ENCODE measurements around the gene TCFL5.

TCFL5 gene

GRCh38 chr20:62861726-62862336, at the start of gene TCFL5:
Gene TCFL5, minus strand, starts transcription at chr20:62861822. Its CDS starts 152 bp downstream, at chr20:62861670.
- peak; percentile 95 for DNase-seq

- no peak for DNase-seq
Measured at GRCh38 chr20:62910777-62911497, 49.3 kb upstream of the TCFL5 start.

- DNase-seq, result no peak
Measured at GRCh38 chr20:62910217-62910766, 48.7 kb upstream of the TCFL5 start.

GRCh38 chr20:62908971-62909791, 47.6 kb upstream of the TCFL5 start:
- no peak for DNase-seq

- DNase-seq, result no peak
Measured at GRCh38 chr20:62907384-62908317, 46.0 kb upstream of the TCFL5 start.

- DNase-seq, result no peak
Measured at GRCh38 chr20:62906647-62907375, 45.2 kb upstream of the TCFL5 start.

GRCh38 chr20:62906209-62906608, 44.6 kb upstream of the TCFL5 start:
- DNase-seq, result no peak

- no peak for DNase-seq
Measured at GRCh38 chr20:62905536-62906117, 44.0 kb upstream of the TCFL5 start.

- DNase-seq, result no peak
Measured at GRCh38 chr20:62902926-62903615, 41.4 kb upstream of the TCFL5 start.

GRCh38 chr20:62901891-62902290, 40.3 kb upstream of the TCFL5 start:
- DNase-seq, result no peak

GRCh38 chr20:62900692-62901584, 39.3 kb upstream of the TCFL5 start:
- no peak for DNase-seq

- peak; percentile 69 for DNase-seq
Measured at GRCh38 chr20:62900052-62900691, 38.5 kb upstream of the TCFL5 start.

- no peak for DNase-seq
Measured at GRCh38 chr20:62899633-62900051, 38.0 kb upstream of the TCFL5 start.

- DNase-seq, result no peak
Measured at GRCh38 chr20:62898970-62899632, 37.5 kb upstream of the TCFL5 start.

- DNase-seq, result no peak
Measured at GRCh38 chr20:62898093-62898964, 36.7 kb upstream of the TCFL5 start.

GRCh38 chr20:62897666-62898065, 36.0 kb upstream of the TCFL5 start:
- no peak for DNase-seq

GRCh38 chr20:62896526-62896925, 34.9 kb upstream of the TCFL5 start:
- no peak for DNase-seq
